Measurements from ENCODE around the gene WFIKKN1. TPM values are rescaled to one million over a fixed set of nuclear protein-coding genes. Genes with fewer than 3 reads are reported as not detected.

The WFIKKN1 gene
- total and polyA plus RNA-seq, 2 experiments from 2014 or later = 3.5 to 6.8 TPM

DNA sequence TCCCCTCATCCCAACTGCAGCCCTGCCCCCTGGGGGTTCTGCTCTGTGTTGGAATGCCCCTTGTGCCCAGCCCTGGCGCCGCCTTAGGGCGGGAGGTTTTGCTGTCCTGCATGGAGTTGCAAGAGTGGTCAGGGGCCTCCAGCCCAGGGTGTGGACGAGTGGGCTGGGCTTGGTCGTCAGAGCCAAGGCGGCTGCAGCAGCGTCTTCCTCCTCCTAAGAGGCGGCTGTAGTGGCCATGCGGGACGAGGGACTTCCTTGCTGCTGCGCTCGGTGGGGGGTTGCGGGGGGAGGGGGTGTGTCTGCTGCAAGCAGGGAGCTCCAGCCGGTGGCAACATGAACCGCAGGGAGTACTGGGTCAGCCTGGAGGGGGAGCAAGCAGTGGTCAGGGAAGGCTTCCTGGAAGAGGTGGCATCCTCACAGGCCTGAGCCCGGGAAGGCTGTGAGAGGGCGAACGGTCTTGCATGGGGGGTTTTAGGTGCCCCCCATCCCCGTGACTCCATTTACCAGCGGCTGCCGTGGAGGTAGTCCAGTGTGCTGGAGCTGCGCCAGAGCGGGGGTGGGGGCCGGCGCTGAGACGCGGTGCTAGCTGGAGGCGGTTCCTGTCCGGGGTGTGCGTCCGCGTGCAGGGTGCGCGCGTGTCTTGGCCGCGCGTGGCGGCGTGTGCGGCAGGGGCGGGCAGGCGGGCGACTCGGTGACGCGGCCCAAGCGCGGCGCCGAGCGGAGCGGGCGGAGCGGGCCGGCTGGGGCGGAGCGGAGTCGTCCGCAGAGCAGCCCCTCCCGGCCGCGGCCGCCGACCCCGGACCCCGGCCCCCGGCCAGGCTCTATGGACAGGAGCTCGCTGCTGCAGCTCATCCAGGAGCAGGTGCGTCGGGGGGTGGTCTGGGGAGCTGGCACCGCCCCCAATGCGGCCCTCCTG lies 44.4 kb downstream of the WFIKKN1 start, which contains the start of gene RHBDL1:
TSS of gene RHBDL1 (plus strand) at position 704 of the 916 bp plus-strand sequence. CDS start at position 824, 120 bp downstream.
- Histone ChIP-seq H3K4me2 (peak within 1 kb of the TSS; percentile 86), H3K4me1 (ENCODE audit: insufficient read depth) (peaks cover 11% of the 10 kb centered on the region; the same call in 1 of the 2 replicates), H3K36me3 (ENCODE audit: insufficient read depth) (peaks cover 5% of the 10 kb centered on the region; the same call in 1 of the 2 replicates), H3K9me2 (ENCODE audit: insufficient read depth) (no peaks in the 10 kb centered on the region), H2AFZ (no peak within 1 kb of the TSS), H3K27ac (ENCODE audit: low read depth) (no peak within 1 kb of the TSS), H3K4me3 (peak within 1 kb of the TSS; percentile 66), H3F3A (replicated peaks; ENCODE audit: low read depth) (peaks cover 17% of the 10 kb centered on the region), H3K27me3 (ENCODE audit: insufficient read depth) (no peaks in the 10 kb centered on the region), H4K20me1 (replicated peaks; ENCODE audit: insufficient read depth) (peaks cover 3% of the 10 kb centered on the region; the same call in 1 of the 2 replicates), H3K79me2 (replicated peaks; ENCODE audit: insufficient read depth) (no peaks in the 10 kb centered on the region)
- Mint-ChIP-seq H3K27ac (no peak within 1 kb of the TSS), H3K4me3 (peak within 1 kb of the TSS; percentile 72), H3K36me3 (ENCODE audit: low read depth) (peaks cover 14% of the 10 kb centered on the region; the same call in 2 of the 3 replicates), H3K9me3 (no peaks in the 10 kb centered on the region; the same call in 2 of the 3 replicates), H3K27me3 (ENCODE audit: insufficient read depth, low read depth, poor library complexity) (peaks cover 10% of the 10 kb centered on the region), H3K4me1 (peaks cover 17% of the 10 kb centered on the region)
- ATAC-seq (peak; percentile 5), DNase-seq (ENCODE audit: low spot score) (peak; percentile 80)
- TF ChIP-seq POLR2AphosphoS5 (IDR thresholded peaks at IDR 0.05; ENCODE audit: low read depth) = 0 out of 2 replicates have a peak, but pooled peaks have one; percentile 16
- no peak for TF ChIP-seq EZH2 (IDR thresholded peaks at IDR 0.05; ENCODE audit: low read depth, unreplicated experiment)
- TF ChIP-seq STAT1 (IDR thresholded peaks at IDR 0.05; ENCODE audit: unreplicated experiment) = no peak
- TF ChIP-seq, protein P1, sequence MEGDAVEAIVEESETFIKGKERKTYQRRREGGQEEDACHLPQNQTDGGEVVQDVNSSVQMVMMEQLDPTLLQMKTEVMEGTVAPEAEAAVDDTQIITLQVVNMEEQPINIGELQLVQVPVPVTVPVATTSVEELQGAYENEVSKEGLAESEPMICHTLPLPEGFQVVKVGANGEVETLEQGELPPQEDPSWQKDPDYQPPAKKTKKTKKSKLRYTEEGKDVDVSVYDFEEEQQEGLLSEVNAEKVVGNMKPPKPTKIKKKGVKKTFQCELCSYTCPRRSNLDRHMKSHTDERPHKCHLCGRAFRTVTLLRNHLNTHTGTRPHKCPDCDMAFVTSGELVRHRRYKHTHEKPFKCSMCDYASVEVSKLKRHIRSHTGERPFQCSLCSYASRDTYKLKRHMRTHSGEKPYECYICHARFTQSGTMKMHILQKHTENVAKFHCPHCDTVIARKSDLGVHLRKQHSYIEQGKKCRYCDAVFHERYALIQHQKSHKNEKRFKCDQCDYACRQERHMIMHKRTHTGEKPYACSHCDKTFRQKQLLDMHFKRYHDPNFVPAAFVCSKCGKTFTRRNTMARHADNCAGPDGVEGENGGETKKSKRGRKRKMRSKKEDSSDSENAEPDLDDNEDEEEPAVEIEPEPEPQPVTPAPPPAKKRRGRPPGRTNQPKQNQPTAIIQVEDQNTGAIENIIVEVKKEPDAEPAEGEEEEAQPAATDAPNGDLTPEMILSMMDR (conservative IDR thresholded peaks at IDR 0.05; ENCODE audit: low read depth in 2 of 2) = peak in 1 of 2 experiments; percentile 31; a peak in 1 of 4 replicates
- no peak for TF ChIP-seq ZNF114 (CRISPR knock-in tag; IDR thresholded peaks at IDR 0.05)

DNA sequence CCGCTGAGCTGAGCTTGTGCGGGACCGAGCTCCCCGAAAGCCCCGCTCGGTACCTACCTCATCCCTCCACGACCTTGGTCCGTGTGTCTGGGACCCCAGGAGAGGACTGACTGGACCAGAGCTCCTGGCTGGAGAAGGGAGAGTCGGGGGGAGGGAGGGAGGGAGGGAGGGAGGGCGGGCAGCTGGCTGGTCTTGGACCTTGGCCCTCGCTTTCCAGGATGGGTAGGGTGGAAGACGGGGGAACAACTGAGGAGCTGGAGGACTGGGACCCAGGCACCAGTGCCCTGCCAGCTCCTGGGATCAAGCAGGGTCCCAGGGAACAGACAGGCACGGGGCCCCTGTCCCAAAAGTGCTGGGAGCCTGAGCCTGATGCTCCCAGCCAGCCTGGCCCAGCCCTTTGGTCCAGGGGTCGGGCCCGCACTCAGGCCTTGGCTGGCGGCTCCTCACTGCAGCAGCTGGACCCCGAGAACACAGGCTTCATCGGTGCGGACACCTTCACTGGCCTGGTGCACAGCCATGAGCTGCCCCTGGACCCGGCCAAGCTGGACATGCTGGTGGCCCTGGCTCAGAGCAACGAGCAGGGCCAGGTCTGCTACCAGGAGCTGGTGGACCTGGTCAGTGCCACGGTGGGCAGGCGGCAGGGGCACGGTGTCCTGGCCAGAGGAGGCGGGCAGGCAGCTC lies 45.2 kb downstream of the WFIKKN1 start:
- peaks cover 11% of the 10 kb centered on the region; the same call in 1 of the 2 replicates for H3K4me1 ChIP-seq (ENCODE audit: insufficient read depth)
- H2AFZ ChIP-seq = no peak overlapping the region
- peak overlapping the region; percentile 86 for H3K4me2 ChIP-seq
- peaks cover 3% of the 10 kb centered on the region for H4K20me1 ChIP-seq (replicated peaks; ENCODE audit: insufficient read depth)
- H3K27ac Mint-ChIP-seq = no peak overlapping the region
- no peaks in the 10 kb centered on the region for H3K27me3 ChIP-seq (ENCODE audit: insufficient read depth)
- peak overlapping the region; percentile 66 for H3K4me3 ChIP-seq
- no peak overlapping the region for H3K27ac ChIP-seq (ENCODE audit: low read depth)
- peaks cover 9% of the 10 kb centered on the region; the same call in 2 of the 3 replicates for H3K36me3 Mint-ChIP-seq (ENCODE audit: low read depth)
- H3K9me2 ChIP-seq (ENCODE audit: insufficient read depth) = no peaks in the 10 kb centered on the region
- H3K4me3 Mint-ChIP-seq = 0 out of 3 replicates have a peak overlapping the region, but pooled peaks have one; percentile 40
- peaks cover 12% of the 10 kb centered on the region for H3K27me3 Mint-ChIP-seq (ENCODE audit: insufficient read depth, low read depth, poor library complexity)
- peaks cover 18% of the 10 kb centered on the region for H3K4me1 Mint-ChIP-seq
- H3K79me2 ChIP-seq (replicated peaks; ENCODE audit: insufficient read depth) = peaks cover 4% of the 10 kb centered on the region; the same call in 1 of the 2 replicates
- H3K9me3 Mint-ChIP-seq = no peaks in the 10 kb centered on the region; the same call in 2 of the 3 replicates
- H3F3A ChIP-seq (replicated peaks; ENCODE audit: low read depth) = peaks cover 18% of the 10 kb centered on the region
- ATAC-seq (no peak; the same call in 2 of the 3 replicates), DNase-seq (ENCODE audit: low spot score) (peak; percentile 36)
- H3K36me3 ChIP-seq (ENCODE audit: insufficient read depth) = peaks cover under 1% of the 10 kb centered on the region; the same call in 1 of the 2 replicates
- TF ChIP-seq NANOG (IDR thresholded peaks at IDR 0.05; ENCODE audit: borderline replicate concordance) (no peak), CREB1 (CRISPR knock-in tag; IDR thresholded peaks at IDR 0.05; ENCODE audit: low read depth) (no peak), STAT1 (IDR thresholded peaks at IDR 0.05; ENCODE audit: unreplicated experiment) (no peak)
- TF ChIP-seq, protein P1 (conservative IDR thresholded peaks at IDR 0.05; ENCODE audit: low read depth in 2 of 2) = no peak

Measured in GM23338 (cell line).